K562 treated with DMSO at 1 percent for 4 hours (cell line): ENCODE results near the gene KIF25. TPM values are rescaled to one million over a fixed set of nuclear protein-coding genes. Genes with fewer than 3 reads are reported as not detected.

Source experiments
- total RNA-seq: library from RNA; unstranded; fragments of 300-600 nt; gene quantifications from 2 replicates; pipeline ENCODE4 v1.2.3, GENCODE V29; 2022; ENCODE audit not compliant: insufficient read depth

KIF25 gene
- total RNA-seq: not detected in 2 replicates

GRCh38 chr6:167997642-167998041 lies at the start of gene KIF25:
Gene KIF25, plus strand, starts transcription at chr6:167997671. Its CDS starts 31,915 bp downstream, at chr6:168029586.

GRCh38 chr6:168078943-168079405 lies 81.5 kb downstream of the KIF25 start, which contains the start of gene FRMD1:
Gene FRMD1, minus strand, starts transcription at chr6:168079212. Its CDS starts 118 bp downstream, at chr6:168079094.

Other genes with a start within 250 kb of the KIF25 start
- 71.6 and 89.5 TPM in 2 replicates for gene AFDN, start 170.8 kb upstream of the KIF25 start, total RNA-seq
- gene FRMD1, start 81.5 kb downstream of the KIF25 start, total RNA-seq: 0.34 TPM in 1 of 2 replicates, not detected in the other